A549 treated with AZD9567 at 1 μM for 4 hours (cell line): Measurements from ENCODE around the gene VGF. TPM values are rescaled to one million over a fixed set of nuclear protein-coding genes. Genes with fewer than 3 reads are reported as not detected.

Experiments used
- total RNA-seq: library from RNA; stranded (reverse); fragments of 200-300 nt; extraction: Qiagen RNA extraction; gene quantifications from 5 replicates; pipeline ENCODE4 v1.2.3, GENCODE V29; 2022; ENCODE audit not compliant: insufficient read depth

Gene VGF
- total RNA-seq = 8.1 to 27.8 TPM (median 18.9 TPM) in 5 replicates

GRCh38 chr7:101165075-101165957, at the start of gene VGF:
VGF (minus strand) TSS chr7:101165569; CDS start chr7:101164843, 726 bp downstream.

GRCh38 chr7:101200862-101201599, 35.7 kb upstream of the VGF start, which contains the start of gene MOGAT3:
MOGAT3 (minus strand) TSS chr7:101201036; CDS start chr7:101200854, 182 bp downstream.

GRCh38 chr7:101180130-101180755, 14.9 kb upstream of the VGF start, which contains the start of gene NAT16:
NAT16 (minus strand) TSS chr7:101180293; CDS start chr7:101174807, 5,486 bp downstream.

GRCh38 chr7:101153969-101154692, 11.2 kb downstream of the VGF start, which contains the start of gene AP1S1:
AP1S1 (plus strand) TSS chr7:101154476; CDS start chr7:101154515, 39 bp downstream.

GRCh38 chr7:101126651-101127459, 38.5 kb downstream of the VGF start, which contains the start of gene SERPINE1:
SERPINE1 (plus strand) TSS chr7:101127104; CDS start chr7:101128394, 1,290 bp downstream.

Other genes with a start within 250 kb of the VGF start
- 13.5 to 18.9 TPM (median 18.3 TPM) in 5 replicates for gene MUC3A, start 216.0 kb downstream of the VGF start, total RNA-seq
- gene MUC12, start 196.0 kb downstream of the VGF start, total RNA-seq = 15.8 to 21.1 TPM (median 20.0 TPM) in 5 replicates
- 0.02 to 0.29 TPM (median 0.03 TPM) in 4 of 5 replicates, not detected in the other for gene MUC17, start 145.5 kb downstream of the VGF start, total RNA-seq
- 8.5 to 13.5 TPM (median 13.2 TPM) in 5 replicates for gene TRIM56, start 80.1 kb downstream of the VGF start, total RNA-seq
- gene SERPINE1, start 38.5 kb downstream of the VGF start, total RNA-seq = 1,728 to 2,056 TPM (median 1,827 TPM) in 5 replicates
- 121 to 143 TPM (median 132 TPM) in 5 replicates for gene AP1S1, start 11.1 kb downstream of the VGF start, total RNA-seq
- 0.10 to 0.23 TPM (median 0.16 TPM) in 4 of 5 replicates, not detected in the other for gene NAT16, start 14.7 kb upstream of the VGF start, total RNA-seq
- not detected in 5 replicates for gene MOGAT3, start 35.5 kb upstream of the VGF start, total RNA-seq
- gene PLOD3, start 52.0 kb upstream of the VGF start, total RNA-seq = 80.4 to 84.3 TPM (median 82.7 TPM) in 5 replicates
- gene ZNHIT1, start 52.6 kb upstream of the VGF start, total RNA-seq = 65.9 to 101 TPM (median 89.5 TPM) in 5 replicates
- gene CLDN15, start 72.2 kb upstream of the VGF start, total RNA-seq = 8.5 to 14.2 TPM (median 12.1 TPM) in 5 replicates
- 82.6 to 144 TPM (median 141 TPM) in 5 replicates for gene FIS1, start 79.5 kb upstream of the VGF start, total RNA-seq
- 51.5 to 57.7 TPM (median 53.6 TPM) in 5 replicates for gene IFT22, start 156.2 kb upstream of the VGF start, total RNA-seq
- gene COL26A1, start 197.3 kb upstream of the VGF start, total RNA-seq = 0.45 to 0.59 TPM (median 0.51 TPM) in 4 of 5 replicates, not detected in the other